Glutamatergic neuron (in vitro differentiated cells): Measurements from ENCODE around the gene WASHC3. TPM values are rescaled to one million over a fixed set of nuclear protein-coding genes. Genes with fewer than 3 reads are reported as not detected.

Source experiments
- DNase-seq: peaks from one replicate; pipeline ENCODE4 v3.0.0; 2022
- H3K27ac Mint-ChIP-seq: one replicate; pipeline ENCODE4 v1.8.0; 2020; ENCODE audit warnings: mild to moderate bottlenecking, mixed read lengths, inconsistent platforms; ENCODE audit not compliant: unreplicated experiment
- H3K27me3 Mint-ChIP-seq: one replicate; pipeline ENCODE4 v1.8.0; 2020; ENCODE audit warnings: mild to moderate bottlenecking, moderate library complexity, mixed read lengths, inconsistent platforms; ENCODE audit not compliant: unreplicated experiment
- H3K36me3 Mint-ChIP-seq: one replicate; pipeline ENCODE4 v1.8.0; 2020; ENCODE audit warnings: mild to moderate bottlenecking, mixed read lengths, inconsistent platforms; ENCODE audit not compliant: unreplicated experiment
- H3K4me1 Mint-ChIP-seq: one replicate; pipeline ENCODE4 v1.8.0; 2020; ENCODE audit warnings: mild to moderate bottlenecking, low read depth, mixed read lengths, inconsistent platforms; ENCODE audit not compliant: unreplicated experiment
- H3K4me3 Mint-ChIP-seq: one replicate; pipeline ENCODE4 v1.8.0; 2020; ENCODE audit warnings: mild to moderate bottlenecking, mixed read lengths, inconsistent platforms; ENCODE audit not compliant: unreplicated experiment
- H3K9me3 Mint-ChIP-seq: one replicate; pipeline ENCODE4 v1.8.0; 2020; ENCODE audit warnings: mild to moderate bottlenecking, moderate library complexity, mixed read lengths, inconsistent platforms; ENCODE audit not compliant: unreplicated experiment
- total RNA-seq: library from RNA; stranded (reverse); fragmentation: NEBNext Ultra II Directional; extraction: Animal tissue kit (Norgen Biotek cat#: 25700); gene quantifications from one replicate; pipeline ENCODE4 v1.2.1, GENCODE V29; 2021; ENCODE audit not compliant: unreplicated experiment
- TF ChIP-seq, protein P1 (sequence below): fragments of 200-600 bp; sonication (generic); IDR thresholded peaks from one replicate; pipeline ENCODE4 v1.5.0; 2021; ENCODE audit not compliant: partially characterized antibody, unreplicated experiment

WASHC3 gene
- total RNA-seq, 1 donor from 2014 or later: 35.1 TPM

DNA sequence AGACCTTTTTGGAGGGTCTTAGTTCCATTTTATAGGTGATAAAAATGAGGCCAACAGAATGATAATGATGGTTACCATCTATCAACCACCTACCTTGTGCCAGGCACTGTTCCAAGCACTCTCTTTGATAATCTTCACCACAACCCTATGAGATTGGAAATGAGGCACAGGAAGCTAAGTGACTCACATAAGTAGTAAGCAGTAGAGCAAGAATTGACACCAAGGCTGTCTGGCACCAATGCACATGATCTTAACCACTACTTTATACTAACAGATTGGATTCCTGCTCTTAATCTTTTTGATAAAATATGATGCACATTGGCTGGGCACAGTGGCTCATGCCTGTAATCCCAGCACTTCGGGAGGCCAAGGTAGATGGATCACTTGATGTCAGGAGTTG is 93.0 kb downstream of the WASHC3 start:
- Mint-ChIP-seq H3K4me3 (no peak overlapping the region), H3K4me1 (no peaks in the 10 kb centered on the region), H3K36me3 (no peaks in the 10 kb centered on the region), H3K27me3 (no peaks in the 10 kb centered on the region), H3K9me3 (no peaks in the 10 kb centered on the region), H3K27ac (no peak overlapping the region)
- TF ChIP-seq, protein P1, sequence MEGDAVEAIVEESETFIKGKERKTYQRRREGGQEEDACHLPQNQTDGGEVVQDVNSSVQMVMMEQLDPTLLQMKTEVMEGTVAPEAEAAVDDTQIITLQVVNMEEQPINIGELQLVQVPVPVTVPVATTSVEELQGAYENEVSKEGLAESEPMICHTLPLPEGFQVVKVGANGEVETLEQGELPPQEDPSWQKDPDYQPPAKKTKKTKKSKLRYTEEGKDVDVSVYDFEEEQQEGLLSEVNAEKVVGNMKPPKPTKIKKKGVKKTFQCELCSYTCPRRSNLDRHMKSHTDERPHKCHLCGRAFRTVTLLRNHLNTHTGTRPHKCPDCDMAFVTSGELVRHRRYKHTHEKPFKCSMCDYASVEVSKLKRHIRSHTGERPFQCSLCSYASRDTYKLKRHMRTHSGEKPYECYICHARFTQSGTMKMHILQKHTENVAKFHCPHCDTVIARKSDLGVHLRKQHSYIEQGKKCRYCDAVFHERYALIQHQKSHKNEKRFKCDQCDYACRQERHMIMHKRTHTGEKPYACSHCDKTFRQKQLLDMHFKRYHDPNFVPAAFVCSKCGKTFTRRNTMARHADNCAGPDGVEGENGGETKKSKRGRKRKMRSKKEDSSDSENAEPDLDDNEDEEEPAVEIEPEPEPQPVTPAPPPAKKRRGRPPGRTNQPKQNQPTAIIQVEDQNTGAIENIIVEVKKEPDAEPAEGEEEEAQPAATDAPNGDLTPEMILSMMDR: no peak
- no peak for DNase-seq

- no peaks in the 10 kb centered on the region for H3K36me3 Mint-ChIP-seq
- H3K4me3 Mint-ChIP-seq: no peak overlapping the region
- DNase-seq: no peak
- H3K27me3 Mint-ChIP-seq: no peaks in the 10 kb centered on the region
- no peaks in the 10 kb centered on the region for H3K9me3 Mint-ChIP-seq
- TF ChIP-seq, protein P1: no peak
- H3K27ac Mint-ChIP-seq: no peak overlapping the region
- no peaks in the 10 kb centered on the region for H3K4me1 Mint-ChIP-seq
These were observed 94.3 kb downstream of the WASHC3 start for GRCh38 chr12:101967506-101967905.

- no peaks in the 10 kb centered on the region for H3K9me3 Mint-ChIP-seq
- no peak overlapping the region for H3K27ac Mint-ChIP-seq
- DNase-seq: no peak
- H3K36me3 Mint-ChIP-seq: no peaks in the 10 kb centered on the region
- H3K4me1 Mint-ChIP-seq: no peaks in the 10 kb centered on the region
- no peaks in the 10 kb centered on the region for H3K27me3 Mint-ChIP-seq
- no peak overlapping the region for H3K4me3 Mint-ChIP-seq
- TF ChIP-seq, protein P1: no peak
These were observed 95.3 kb downstream of the WASHC3 start for GRCh38 chr12:101966496-101966895.

- H3K4me3 Mint-ChIP-seq: no peak overlapping the region
- no peaks in the 10 kb centered on the region for H3K36me3 Mint-ChIP-seq
- H3K9me3 Mint-ChIP-seq: no peaks in the 10 kb centered on the region
- no peak for DNase-seq
- no peaks in the 10 kb centered on the region for H3K27me3 Mint-ChIP-seq
- TF ChIP-seq, protein P1: no peak
- H3K27ac Mint-ChIP-seq: no peak overlapping the region
- no peaks in the 10 kb centered on the region for H3K4me1 Mint-ChIP-seq
These were observed 98.1 kb downstream of the WASHC3 start for GRCh38 chr12:101963697-101964096.

Other genes starting within 250 kb of the WASHC3 start
- 20.6 TPM for gene GNPTAB, start 231.0 kb downstream of the WASHC3 start, total RNA-seq
- gene DRAM1, start 184.4 kb downstream of the WASHC3 start, total RNA-seq: 0.83 TPM
- 7.1 TPM for gene NUP37, start 58.1 kb upstream of the WASHC3 start, total RNA-seq
- 6.3 TPM for gene PARPBP, start 58.2 kb upstream of the WASHC3 start, total RNA-seq
- not detected for gene PMCH, start 135.8 kb upstream of the WASHC3 start, total RNA-seq